T-helper 2 cell treated with Interferon-gamma antibody and Interleukin-4, amounts not matched to agents 5 μg/mL and 100 μg/mL, for 36 hours (primary cell): Measurements from ENCODE around the gene LY6G6C.
A peak's percentile ranks its signal among the peaks of the same experiment; 100 is the strongest.
"Not testable (repeated sequence)": the region's sequence is repeated elsewhere in the genome, so short reads cannot be mapped to it uniquely, and the experiment has no call there.

Experiments
- DNase-seq: peaks from one replicate; pipeline ENCODE4 v3.0.0; 2021; ENCODE audit warnings: low spot score
- H3K27ac Mint-ChIP-seq: one replicate; pipeline ENCODE4 v1.8.0; 2021; ENCODE audit warnings: mild to moderate bottlenecking, mixed read lengths
- H3K27me3 Mint-ChIP-seq: one replicate; pipeline ENCODE4 v1.8.0; 2021; ENCODE audit warnings: low read depth, mixed read lengths
- H3K36me3 Mint-ChIP-seq: one replicate; pipeline ENCODE4 v1.8.0; 2021; ENCODE audit warnings: low read depth, mixed read lengths
- H3K4me1 Mint-ChIP-seq: one replicate; pipeline ENCODE4 v1.8.0; 2021; ENCODE audit warnings: low read depth, mixed read lengths
- H3K4me3 Mint-ChIP-seq: one replicate; pipeline ENCODE4 v1.8.0; 2022; ENCODE audit warnings: mild to moderate bottlenecking, moderate library complexity, mixed read lengths
- H3K9me3 Mint-ChIP-seq: one replicate; pipeline ENCODE4 v1.8.0; 2021; ENCODE audit warnings: mixed read lengths

Gene LY6G6C

GRCh38 chr6:31713465-31713864 is 8.1 kb downstream of the LY6G6C start:
- no peak for DNase-seq
- H3K4me1 Mint-ChIP-seq = peaks cover 16% of the 10 kb centered on the region
- H3K4me3 Mint-ChIP-seq = no peak overlapping the region
- no peak overlapping the region for H3K27ac Mint-ChIP-seq
- H3K36me3 Mint-ChIP-seq = no peaks in the 10 kb centered on the region
- no peaks in the 10 kb centered on the region for H3K9me3 Mint-ChIP-seq
- peaks cover 8% of the 10 kb centered on the region for H3K27me3 Mint-ChIP-seq

- H3K27ac Mint-ChIP-seq = no peak overlapping the region
- no peaks in the 10 kb centered on the region for H3K9me3 Mint-ChIP-seq
- peaks cover 16% of the 10 kb centered on the region for H3K4me1 Mint-ChIP-seq
- H3K4me3 Mint-ChIP-seq = no peak overlapping the region
- peaks cover 8% of the 10 kb centered on the region for H3K27me3 Mint-ChIP-seq
- DNase-seq = no peak
- H3K36me3 Mint-ChIP-seq = no peaks in the 10 kb centered on the region
Observed at GRCh38 chr6:31712296-31712695, 9.2 kb downstream of the LY6G6C start.

GRCh38 chr6:31711233-31711632 is 10.3 kb downstream of the LY6G6C start:
- no peaks in the 10 kb centered on the region for H3K36me3 Mint-ChIP-seq
- H3K9me3 Mint-ChIP-seq = no peaks in the 10 kb centered on the region
- no peak overlapping the region for H3K27ac Mint-ChIP-seq
- no peak for DNase-seq
- H3K4me1 Mint-ChIP-seq = peaks cover 16% of the 10 kb centered on the region
- no peak overlapping the region for H3K4me3 Mint-ChIP-seq
- peaks cover 10% of the 10 kb centered on the region for H3K27me3 Mint-ChIP-seq

GRCh38 chr6:31710523-31711219 is 10.9 kb downstream of the LY6G6C start:
- H3K4me3 Mint-ChIP-seq = no peak overlapping the region
- DNase-seq = no peak
- peaks cover 10% of the 10 kb centered on the region for H3K27me3 Mint-ChIP-seq
- peaks cover 16% of the 10 kb centered on the region for H3K4me1 Mint-ChIP-seq
- no peaks in the 10 kb centered on the region for H3K9me3 Mint-ChIP-seq
- H3K36me3 Mint-ChIP-seq = no peaks in the 10 kb centered on the region
- H3K27ac Mint-ChIP-seq = no peak overlapping the region

GRCh38 chr6:31709157-31709556 is 12.4 kb downstream of the LY6G6C start:
- not testable (repeated sequence) for DNase-seq, H3K27ac Mint-ChIP-seq, H3K9me3 Mint-ChIP-seq, H3K4me3 Mint-ChIP-seq, H3K36me3 Mint-ChIP-seq, H3K27me3 Mint-ChIP-seq
- H3K4me1 Mint-ChIP-seq = peaks cover 16% of the 10 kb centered on the region

GRCh38 chr6:31708224-31708623 is 13.3 kb downstream of the LY6G6C start:
- no peak overlapping the region for H3K27ac Mint-ChIP-seq
- H3K4me1 Mint-ChIP-seq = peaks cover 16% of the 10 kb centered on the region
- H3K9me3 Mint-ChIP-seq = no peaks in the 10 kb centered on the region
- H3K36me3 Mint-ChIP-seq = no peaks in the 10 kb centered on the region
- no peak for DNase-seq
- H3K4me3 Mint-ChIP-seq = no peak overlapping the region
- H3K27me3 Mint-ChIP-seq = peaks cover 3% of the 10 kb centered on the region

GRCh38 chr6:31707701-31708100 is 13.8 kb downstream of the LY6G6C start:
- H3K4me3 Mint-ChIP-seq = no peak overlapping the region
- H3K9me3 Mint-ChIP-seq = no peaks in the 10 kb centered on the region
- no peaks in the 10 kb centered on the region for H3K36me3 Mint-ChIP-seq
- no peak overlapping the region for H3K27ac Mint-ChIP-seq
- peaks cover 16% of the 10 kb centered on the region for H3K4me1 Mint-ChIP-seq
- no peak for DNase-seq
- peaks cover 2% of the 10 kb centered on the region for H3K27me3 Mint-ChIP-seq

- H3K4me3 Mint-ChIP-seq = no peak within 1 kb of the TSS
- DNase-seq = no peak
- H3K4me1 Mint-ChIP-seq = peaks cover 16% of the 10 kb centered on the region
- H3K9me3 Mint-ChIP-seq = no peaks in the 10 kb centered on the region
- peaks cover 7% of the 10 kb centered on the region for H3K36me3 Mint-ChIP-seq
- H3K27ac Mint-ChIP-seq = no peak within 1 kb of the TSS
- peaks cover 2% of the 10 kb centered on the region for H3K27me3 Mint-ChIP-seq
Observed at GRCh38 chr6:31706599-31706998, 14.9 kb downstream of the LY6G6C start, which contains the start of gene LY6G6F. LY6G6F (plus strand) TSS chr6:31706866; CDS start chr6:31706907, 41 bp downstream.

GRCh38 chr6:31705931-31706330 is 15.6 kb downstream of the LY6G6C start:
- Mint-ChIP-seq H3K9me3 (no peaks in the 10 kb centered on the region), H3K36me3 (peaks cover 12% of the 10 kb centered on the region), H3K4me3 (no peak overlapping the region), H3K27me3 (peaks cover 2% of the 10 kb centered on the region), H3K4me1 (peaks cover 15% of the 10 kb centered on the region), H3K27ac (no peak overlapping the region)
- no peak for DNase-seq

GRCh38 chr6:31702819-31703716 is 18.5 kb downstream of the LY6G6C start, which contains the start of gene ABHD16A:
ABHD16A (minus strand) TSS chr6:31703324; CDS start chr6:31703281, 43 bp downstream.
- Mint-ChIP-seq H3K4me1 (peaks cover 16% of the 10 kb centered on the region), H3K36me3 (peaks cover 19% of the 10 kb centered on the region), H3K9me3 (no peaks in the 10 kb centered on the region), H3K27ac (peak within 1 kb of the TSS; percentile 97), H3K27me3 (peaks cover 2% of the 10 kb centered on the region), H3K4me3 (peak within 1 kb of the TSS; percentile 98)
- DNase-seq = peak; percentile 95

GRCh38 chr6:31702405-31702818 is 19.1 kb downstream of the LY6G6C start:
- Mint-ChIP-seq H3K27me3 (peaks cover 2% of the 10 kb centered on the region), H3K27ac (peak overlapping the region; percentile 97), H3K36me3 (peaks cover 26% of the 10 kb centered on the region), H3K4me1 (peaks cover 23% of the 10 kb centered on the region), H3K4me3 (peak overlapping the region; percentile 98), H3K9me3 (no peaks in the 10 kb centered on the region)
- peak; percentile 40 for DNase-seq

GRCh38 chr6:31701666-31702404 is 19.7 kb downstream of the LY6G6C start:
- Mint-ChIP-seq H3K9me3 (no peaks in the 10 kb centered on the region), H3K36me3 (peaks cover 31% of the 10 kb centered on the region), H3K4me1 (peaks cover 26% of the 10 kb centered on the region), H3K27ac (peak overlapping the region; percentile 97), H3K27me3 (no peaks in the 10 kb centered on the region), H3K4me3 (peak overlapping the region; percentile 98)
- DNase-seq = no peak

- no peak overlapping the region for H3K27ac Mint-ChIP-seq
- DNase-seq = no peak
- H3K27me3 Mint-ChIP-seq = no peaks in the 10 kb centered on the region
- H3K4me3 Mint-ChIP-seq = peak overlapping the region; percentile 98
- no peaks in the 10 kb centered on the region for H3K9me3 Mint-ChIP-seq
- H3K4me1 Mint-ChIP-seq = peaks cover 26% of the 10 kb centered on the region
- H3K36me3 Mint-ChIP-seq = peaks cover 38% of the 10 kb centered on the region
Observed at GRCh38 chr6:31700740-31701401, 20.7 kb downstream of the LY6G6C start.
